ENCODE data around the gene SMYD1.

The SMYD1 gene

DNA sequence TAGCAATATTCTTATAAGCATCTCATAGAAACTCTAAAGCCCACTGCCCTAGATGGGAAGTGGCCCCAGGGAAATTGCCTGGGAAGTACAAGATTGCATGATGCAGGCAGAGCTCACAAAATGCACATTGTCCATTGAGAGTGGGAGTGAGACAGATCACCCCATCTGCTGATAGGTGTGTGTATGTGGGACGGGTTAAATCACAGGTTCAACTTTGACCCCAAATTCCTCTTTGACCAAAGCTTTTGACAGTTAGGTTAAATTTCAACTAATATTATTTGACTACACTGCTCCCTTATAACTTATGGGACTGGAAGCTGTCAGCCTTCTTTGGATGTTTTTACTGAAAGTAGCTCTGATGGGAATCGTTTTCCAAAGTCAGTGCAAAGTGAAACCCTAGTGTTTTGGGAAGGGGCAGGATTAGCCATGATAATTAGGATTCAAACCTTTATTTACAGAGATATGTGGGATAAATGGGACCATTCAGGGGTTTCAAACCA lies 71.6 kb downstream of the SMYD1 start:
- no peak for DNase-seq (ENCODE audit: low read depth)
- TF ChIP-seq CTCF (IDR thresholded peaks at IDR 0.05; ENCODE audit: low read depth, low read length, missing control alignments) = no peak
- no peak overlapping the region for H3K4me3 ChIP-seq (ENCODE audit: low read depth, low read length)

DNA sequence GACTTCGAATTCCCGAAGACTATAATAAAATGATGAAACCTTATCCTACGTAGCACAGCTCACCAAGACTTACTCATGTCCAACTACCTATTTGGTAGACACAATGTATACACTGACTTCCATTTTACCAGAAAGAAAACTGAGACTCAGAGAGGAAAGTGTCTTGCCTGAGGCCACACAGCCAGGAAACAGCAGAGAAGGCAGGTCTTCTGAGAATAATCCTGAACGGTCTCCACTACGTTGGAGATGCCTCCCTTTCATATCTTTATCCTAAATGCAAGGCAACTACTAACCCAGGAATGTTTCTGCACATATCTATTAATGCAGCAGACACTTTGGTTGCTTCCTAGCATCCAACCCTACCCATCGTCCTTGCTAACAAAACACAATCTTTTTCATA lies 72.2 kb downstream of the SMYD1 start:
- H3K4me3 ChIP-seq (ENCODE audit: low read depth, low read length) = no peak overlapping the region
- no peak for TF ChIP-seq CTCF (IDR thresholded peaks at IDR 0.05; ENCODE audit: low read depth, low read length, missing control alignments)
- DNase-seq (ENCODE audit: low read depth) = no peak

DNA sequence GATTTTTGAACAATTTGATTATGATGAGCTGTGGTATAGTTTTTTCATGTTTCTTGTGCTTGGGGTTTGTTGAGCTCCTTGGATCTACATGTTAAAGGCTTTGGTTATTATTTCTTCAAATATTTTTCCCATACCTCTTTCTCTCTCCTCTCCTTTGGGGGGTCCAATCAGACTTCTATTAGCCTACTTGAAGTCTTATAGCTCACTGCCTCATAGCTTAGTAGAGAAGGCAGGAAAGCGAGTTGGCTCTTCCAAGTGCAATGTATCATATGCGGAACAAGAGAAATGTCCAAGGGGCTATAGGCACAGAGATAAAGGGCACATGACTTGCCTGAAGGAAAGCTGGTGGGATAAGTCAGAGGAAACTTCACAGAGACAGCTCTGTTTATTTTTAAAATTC lies 74.3 kb downstream of the SMYD1 start:
- DNase-seq (ENCODE audit: low read depth) = no peak
- TF ChIP-seq CTCF (IDR thresholded peaks at IDR 0.05; ENCODE audit: low read depth, low read length, missing control alignments) = no peak
- no peak overlapping the region for H3K4me3 ChIP-seq (ENCODE audit: low read depth, low read length)

GRCh38 chr2:88144271-88144670 lies 76.6 kb downstream of the SMYD1 start:
- TF ChIP-seq CTCF (IDR thresholded peaks at IDR 0.05; ENCODE audit: low read depth, low read length, missing control alignments) = no peak
- DNase-seq (ENCODE audit: low read depth) = no peak
- H3K4me3 ChIP-seq (ENCODE audit: low read depth, low read length) = no peak overlapping the region

GRCh38 chr2:88144914-88145497 lies 77.4 kb downstream of the SMYD1 start:
- no peak for DNase-seq (ENCODE audit: low read depth)
- no peak for TF ChIP-seq CTCF (IDR thresholded peaks at IDR 0.05; ENCODE audit: low read depth, low read length, missing control alignments)
- H3K4me3 ChIP-seq (ENCODE audit: low read depth, low read length) = no peak overlapping the region

DNA sequence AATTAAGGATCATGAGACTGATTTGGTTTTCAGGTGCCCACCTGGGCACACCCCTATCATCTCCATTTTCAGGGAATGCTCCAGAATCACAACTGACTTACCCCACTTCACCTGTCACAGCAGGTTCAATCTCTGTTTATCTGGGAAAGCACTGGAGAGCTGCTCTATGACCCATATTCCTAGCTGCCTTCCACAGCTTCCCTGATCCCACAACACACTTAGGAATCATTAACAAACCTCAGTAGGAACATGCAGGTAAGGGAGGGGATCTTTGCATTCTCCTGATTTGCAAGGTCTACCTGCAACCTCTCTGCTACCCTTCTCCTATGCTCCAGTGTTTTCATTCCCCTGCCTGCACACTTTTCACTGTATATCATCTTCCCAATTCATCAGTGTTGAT lies 79.0 kb downstream of the SMYD1 start:
- no peak overlapping the region for H3K4me3 ChIP-seq (ENCODE audit: low read depth, low read length)
- no peak for DNase-seq (ENCODE audit: low read depth)
- no peak for TF ChIP-seq CTCF (IDR thresholded peaks at IDR 0.05; ENCODE audit: low read depth, low read length, missing control alignments)

GRCh38 chr2:88147145-88147544 lies 79.5 kb downstream of the SMYD1 start:
- H3K4me3 ChIP-seq (ENCODE audit: low read depth, low read length) = no peak overlapping the region
- no peak for TF ChIP-seq CTCF (IDR thresholded peaks at IDR 0.05; ENCODE audit: low read depth, low read length, missing control alignments)
- no peak for DNase-seq (ENCODE audit: low read depth)

Data from GM12864 (cell line).